ENCODE data around the gene ADCY2.

DNA sequence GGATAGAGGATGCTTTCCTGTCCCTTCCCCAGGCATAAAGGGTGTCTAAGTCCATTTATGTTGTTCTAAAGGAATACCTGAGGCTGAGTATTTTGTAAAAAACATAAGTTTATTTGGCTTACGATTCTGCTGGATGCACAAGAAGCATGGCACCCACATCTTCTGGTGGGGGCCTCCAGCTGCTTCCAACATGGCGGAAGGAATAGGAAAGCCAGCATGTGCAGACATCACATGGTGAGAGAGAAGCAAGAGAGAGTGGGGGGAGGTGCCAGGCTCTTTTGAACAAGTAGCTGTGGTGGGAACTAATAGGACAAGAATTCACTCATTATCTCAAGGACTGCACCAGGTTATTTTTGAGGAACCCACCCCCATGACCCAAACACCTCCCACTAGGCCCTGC is 77.2 kb downstream of the ADCY2 start:
- TF ChIP-seq, protein P1, sequence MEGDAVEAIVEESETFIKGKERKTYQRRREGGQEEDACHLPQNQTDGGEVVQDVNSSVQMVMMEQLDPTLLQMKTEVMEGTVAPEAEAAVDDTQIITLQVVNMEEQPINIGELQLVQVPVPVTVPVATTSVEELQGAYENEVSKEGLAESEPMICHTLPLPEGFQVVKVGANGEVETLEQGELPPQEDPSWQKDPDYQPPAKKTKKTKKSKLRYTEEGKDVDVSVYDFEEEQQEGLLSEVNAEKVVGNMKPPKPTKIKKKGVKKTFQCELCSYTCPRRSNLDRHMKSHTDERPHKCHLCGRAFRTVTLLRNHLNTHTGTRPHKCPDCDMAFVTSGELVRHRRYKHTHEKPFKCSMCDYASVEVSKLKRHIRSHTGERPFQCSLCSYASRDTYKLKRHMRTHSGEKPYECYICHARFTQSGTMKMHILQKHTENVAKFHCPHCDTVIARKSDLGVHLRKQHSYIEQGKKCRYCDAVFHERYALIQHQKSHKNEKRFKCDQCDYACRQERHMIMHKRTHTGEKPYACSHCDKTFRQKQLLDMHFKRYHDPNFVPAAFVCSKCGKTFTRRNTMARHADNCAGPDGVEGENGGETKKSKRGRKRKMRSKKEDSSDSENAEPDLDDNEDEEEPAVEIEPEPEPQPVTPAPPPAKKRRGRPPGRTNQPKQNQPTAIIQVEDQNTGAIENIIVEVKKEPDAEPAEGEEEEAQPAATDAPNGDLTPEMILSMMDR (IDR thresholded peaks at IDR 0.05) = no peak
- TF ChIP-seq POLR2AphosphoS5 (IDR thresholded peaks at IDR 0.05) = no peak
- TF ChIP-seq POLR2A (IDR thresholded peaks at IDR 0.05; ENCODE audit: low read depth) = no peak
- TF ChIP-seq EP300 (IDR thresholded peaks at IDR 0.05) = no peak
